H1 (cell line): ENCODE data around the gene DYDC1. TPM values are rescaled to one million over a fixed set of nuclear protein-coding genes. Genes with fewer than 3 reads are reported as not detected.

Experiments
- CTCF ChIA-PET: fragments of 300-600 bp; sonication (Branson Sonifier 250); formaldehyde crosslinking; loops from one replicate; lab custom pipeline; 2021; ENCODE audit not compliant: partially characterized antibody; lab: Charles Lee
- POLR2A ChIA-PET: fragments of 300-600 bp; sonication (Branson Sonifier 250); formaldehyde crosslinking; loops from one replicate; lab custom pipeline; 2021; ENCODE audit warnings: inconsistent platforms; ENCODE audit not compliant: partially characterized antibody; lab: Charles Lee
- DNase-seq, 2 experiments: peaks; one replicate each; pipeline versions ENCODE4 v3.0.0 to v3.0.0-alpha.2; 2010 to 2022; ENCODE audit warnings: low spot score in 2 of 2, low read depth in 1 of 2, mixed read lengths in 1 of 2
- FAIRE-seq: peaks from 2 replicates; lab custom pipeline; 2011; peaks lifted over from hg19 to GRCh38; lab: Jason Lieb, UNC
- H2AFZ ChIP-seq: 2 replicates; pipeline ENCODE4 v1.8.1; 2012; ENCODE audit warnings: low read length, inconsistent platforms
- H2AK5ac ChIP-seq: 2 replicates; pipeline ENCODE4 v1.6.1; 2013; ENCODE audit warnings: low read depth, low read length
- H2BK120ac ChIP-seq: replicated peaks from 2 replicates; pipeline ENCODE3; 2013; ENCODE audit warnings: low read depth, low read length, inconsistent platforms
- H2BK12ac ChIP-seq: 2 replicates; pipeline ENCODE4 v1.6.1; 2013; ENCODE audit warnings: low read depth, low read length
- H2BK15ac ChIP-seq: 2 replicates; pipeline ENCODE4 v1.6.1; 2013; ENCODE audit warnings: low read length
- H2BK20ac ChIP-seq: 2 replicates; pipeline ENCODE4 v1.6.1; 2013; ENCODE audit warnings: low read length
- H2BK5ac ChIP-seq: 2 replicates; pipeline ENCODE4 v1.6.1; 2013; ENCODE audit warnings: low read depth, low read length
- H3K14ac ChIP-seq: 2 replicates; pipeline ENCODE4 v1.6.1; 2013; ENCODE audit warnings: inconsistent platforms; ENCODE audit not compliant: insufficient read length
- H3K18ac ChIP-seq: 2 replicates; pipeline ENCODE4 v1.6.1; 2013; ENCODE audit warnings: low read length; ENCODE audit errors: extremely low read depth
- H3K23ac ChIP-seq: 2 replicates; pipeline ENCODE4 v1.6.1; 2013; ENCODE audit warnings: inconsistent platforms; ENCODE audit not compliant: insufficient read length
- H3K23me2 ChIP-seq: 2 replicates; pipeline ENCODE4 v1.6.1; 2013; ENCODE audit warnings: low read depth, low read length
- H3K27ac ChIP-seq: 2 replicates; pipeline ENCODE4 v1.6.1; 2011; ENCODE audit warnings: low read depth, low read length, inconsistent platforms
- H3K27me3 ChIP-seq, 4 experiments: replicated peaks in 1 of 4; 1 replicate in 1 of 4; 2 replicates in 3 of 4; pipeline versions ENCODE4 v1.6.1 to v1.8.1; 2011 to 2013; ENCODE audit warnings: low read length in 3 of 4, mild to moderate bottlenecking in 3 of 4, inconsistent platforms in 2 of 4, mixed read lengths in 2 of 4, moderate library complexity in 1 of 4; ENCODE audit not compliant: control insufficient read depth in 3 of 4, insufficient read depth in 3 of 4; ENCODE audit errors: extremely low read depth in 1 of 4
- H3K36me3 ChIP-seq, 4 experiments: 2 replicates each; pipeline versions ENCODE4 v1.6.1 to v1.8.1; 2011 to 2013; ENCODE audit warnings: mild to moderate bottlenecking in 4 of 4, low read length in 3 of 4, moderate library complexity in 2 of 4, control low read depth in 1 of 4, inconsistent platforms in 1 of 4; ENCODE audit not compliant: insufficient read depth in 4 of 4, control insufficient read depth in 2 of 4
- H3K4ac ChIP-seq: replicated peaks from 2 replicates; pipeline ENCODE3; 2013; ENCODE audit warnings: low read length, low read depth, mixed read lengths, inconsistent platforms; ENCODE audit not compliant: insufficient read length
- H3K4me1 ChIP-seq, 4 experiments: replicated peaks in 1 of 4; 1 replicate in 1 of 4; 2 replicates in 3 of 4; pipeline versions ENCODE4 v1.6.1 to v1.8.1; 2011 to 2013; ENCODE audit warnings: low read length in 3 of 4, inconsistent platforms in 2 of 4, mixed read lengths in 1 of 4; ENCODE audit not compliant: insufficient read depth in 4 of 4, control insufficient read depth in 3 of 4
- H3K4me2 ChIP-seq, 2 experiments: 2 replicates each; pipeline versions ENCODE4 v1.6.1 to v1.8.1; 2011 to 2013; ENCODE audit warnings: low read depth in 2 of 2, low read length in 2 of 2, control low read depth in 1 of 2, inconsistent platforms in 1 of 2, mild to moderate bottlenecking in 1 of 2; ENCODE audit not compliant: insufficient read depth in 1 of 2
- H3K4me3 ChIP-seq, 4 experiments: fragments of 200-600, 300-600 bp in 1 of 4; sonication (generic), shearing (Covaris generic), sonication (Bioruptor Twin) in 1 of 4; 2 replicates each; pipeline versions ENCODE4 v1.5.1 to v1.8.1; 2011 to 2016; ENCODE audit warnings: low read length in 4 of 4, low read depth in 3 of 4, control low read depth in 2 of 4, inconsistent platforms in 2 of 4, mild to moderate bottlenecking in 2 of 4, mixed read lengths in 1 of 4, moderate library complexity in 1 of 4; ENCODE audit not compliant: insufficient read depth in 2 of 4; ENCODE audit errors: extremely low read depth in 1 of 4
- H3K56ac ChIP-seq: replicated peaks from 2 replicates; pipeline ENCODE3; 2013; ENCODE audit warnings: low read depth, mild to moderate bottlenecking, mixed read lengths, low read length, inconsistent platforms; ENCODE audit not compliant: insufficient read length
- H3K79me1 ChIP-seq: 2 replicates; pipeline ENCODE4 v1.6.1; 2013; ENCODE audit warnings: low read depth, low read length, control low read depth
- H3K79me2 ChIP-seq, 2 experiments: 2 replicates each; pipeline versions ENCODE4 v1.6.1 to v1.8.1; 2012 to 2013; ENCODE audit warnings: low read length in 2 of 2, mild to moderate bottlenecking in 2 of 2, inconsistent platforms in 1 of 2; ENCODE audit not compliant: insufficient read depth in 2 of 2, control insufficient read depth in 1 of 2
- H3K9ac ChIP-seq, 4 experiments: replicated peaks in 1 of 4; 1 replicate in 1 of 4; 2 replicates in 3 of 4; pipeline versions ENCODE4 v1.6.1 to v1.8.1; 2011 to 2013; ENCODE audit warnings: low read depth in 3 of 4, low read length in 3 of 4, control low read depth in 2 of 4, mild to moderate bottlenecking in 2 of 4, moderate library complexity in 2 of 4, inconsistent platforms in 1 of 4; ENCODE audit errors: extremely low read depth in 1 of 4
- H3K9me3 ChIP-seq, 2 experiments: 2 replicates each; pipeline versions ENCODE4 v1.6.1 to v1.8.1; 2012 to 2013; ENCODE audit warnings: mild to moderate bottlenecking in 2 of 2, moderate library complexity in 2 of 2, control low read depth in 1 of 2, inconsistent platforms in 1 of 2, low read depth in 1 of 2, low read length in 1 of 2, mixed read lengths in 1 of 2; ENCODE audit not compliant: insufficient read depth in 2 of 2
- H4K20me1 ChIP-seq, 2 experiments: replicated peaks in 1 of 2; 2 replicates each; pipeline versions ENCODE3 to v1.8.1; 2011 to 2013; ENCODE audit warnings: inconsistent platforms in 2 of 2, low read length in 2 of 2, mild to moderate bottlenecking in 1 of 2; ENCODE audit not compliant: insufficient read depth in 2 of 2, control insufficient read depth in 1 of 2
- H4K5ac ChIP-seq: 2 replicates; pipeline ENCODE4 v1.6.1; 2013; ENCODE audit warnings: low read length, low read depth, mixed read lengths, inconsistent platforms; ENCODE audit not compliant: insufficient read length
- H4K8ac ChIP-seq: 2 replicates; pipeline ENCODE4 v1.8.0; 2013; ENCODE audit warnings: mild to moderate bottlenecking, moderate library complexity, low read length, inconsistent platforms; ENCODE audit not compliant: insufficient read depth; ENCODE audit errors: extremely low read depth
- H4K91ac ChIP-seq: replicated peaks from 2 replicates; pipeline ENCODE3; 2013; ENCODE audit warnings: low read length, mixed read lengths, inconsistent platforms; ENCODE audit not compliant: insufficient read length
- BCL11A ChIP-seq, 2 experiments: IDR thresholded peaks; one replicate each; pipeline ENCODE4 v1.6.1; 2011; ENCODE audit warnings: low read depth in 2 of 2, low read length in 2 of 2, mild to moderate bottlenecking in 2 of 2
- CREB1 ChIP-seq: IDR thresholded peaks from 2 replicates; pipeline ENCODE4 v1.6.1; 2012; ENCODE audit warnings: inconsistent platforms
- HDAC2 ChIP-seq, 2 experiments: fragments of 300-600 bp in 1 of 2; sonication (generic) in 1 of 2; IDR thresholded peaks; 2 replicates each; pipeline ENCODE4 v1.6.1; 2011 to 2012; ENCODE audit warnings: low read depth in 2 of 2, low read length in 2 of 2, mild to moderate bottlenecking in 2 of 2, moderate library complexity in 2 of 2, borderline replicate concordance in 1 of 2, inconsistent platforms in 1 of 2
- JUND ChIP-seq: IDR thresholded peaks from 2 replicates; pipeline ENCODE4 v1.6.1; 2011; ENCODE audit warnings: mild to moderate bottlenecking, improper control_type of control experiment, low read length
- TBP ChIP-seq: IDR thresholded peaks from 2 replicates; pipeline ENCODE4 v1.6.1; 2011; ENCODE audit warnings: low read depth, low read length, improper control_type of control experiment
- TEAD4 ChIP-seq: IDR thresholded peaks from 2 replicates; pipeline ENCODE4 v1.6.1; 2012; ENCODE audit warnings: low read depth, low read length, inconsistent platforms, mixed read lengths
- WGBS, 2 experiments: shearing (Covaris generic) in 1 of 2; methylation state at CpG; one replicate each; pipeline versions ENCODE4 v1.1.6 to v1.1.7; 2013 to 2015; ENCODE audit warnings: low lambda C conversion rate in 2 of 2, mixed read lengths in 2 of 2, inconsistent platforms in 1 of 2, low coverage in 1 of 2, missing lambda C conversion rate in 1 of 2; ENCODE audit not compliant: insufficient replicate concordance in 2 of 2, insufficient coverage in 1 of 2, insufficient read length in 1 of 2; ENCODE audit errors: extremely low coverage in 1 of 2, missing lambda C conversion rate in 1 of 2; 5-methylcytosine and 5-hydroxymethylcytosine counted together
- polyA plus RNA-seq, 7 experiments: library from polyadenylated mRNA; depleted of rRNA in 3 of 7; stranded (reverse) in 5 of 7; unstranded in 2 of 7; fragments of >200 nt in 5 of 7; fragments of 200-250 nt in 2 of 7; gene quantifications; 1 replicate in 5 of 7; 2 replicates in 1 of 7; 4 replicates in 1 of 7; pipeline versions ENCODE4 v1.2.1 to v1.2.3, GENCODE V29; 2011 to 2013; ENCODE audit warnings: missing spikeins in 2 of 7, mixed read lengths in 2 of 7
- total RNA-seq: library from RNA; stranded (reverse); fragmentation: NEBNext Ultra II Directional; extraction: Animal tissue kit (Norgen Biotek cat#: 25700); gene quantifications from 2 replicates; pipeline ENCODE4 v1.2.1, GENCODE V29; 2021

DYDC1 gene
- total and polyA plus RNA-seq, 2 of the 8 experiments (the other 6 are each of a cell fraction or from before 2014, with no cell fraction given): not detected

DNA sequence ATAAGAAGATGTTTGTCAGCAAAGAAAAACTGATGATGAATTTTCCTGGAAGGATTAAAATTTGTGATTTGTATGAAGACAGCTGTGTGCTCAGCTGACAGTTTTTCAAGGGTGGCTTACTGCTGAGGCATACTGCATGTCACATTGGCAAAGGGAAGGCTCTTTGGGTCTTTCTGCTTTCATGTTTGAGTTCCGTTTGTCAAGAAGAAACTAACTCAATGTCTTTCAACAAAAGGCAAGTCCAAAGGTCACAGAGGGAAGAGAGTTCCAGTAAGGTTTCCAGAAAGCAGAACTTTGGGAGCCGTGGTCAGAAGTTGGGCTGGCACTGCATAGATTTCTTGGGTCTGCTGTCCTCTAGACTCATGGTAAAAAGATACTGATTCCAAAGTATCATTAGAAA is 16.9 kb upstream of the DYDC1 start:
- Histone ChIP-seq H3K23me2 (no peaks in the 10 kb centered on the region), H3K23ac (no peak overlapping the region), H4K5ac (no peak overlapping the region), H2AK5ac (no peak overlapping the region), H2BK15ac (no peak overlapping the region), H2BK20ac (no peak overlapping the region), H3K9me3 (no peaks in the 10 kb centered on the region; a peak in 1 of 4 replicates), H3K9ac (no peak overlapping the region), H3K14ac (no peak overlapping the region), H2BK12ac (no peak overlapping the region), H3K79me1 (no peaks in the 10 kb centered on the region), H3K36me3 (no peaks in the 10 kb centered on the region), H4K91ac (no peak overlapping the region), H3K4me3 (no peak overlapping the region), H3K27me3 (no peaks in the 10 kb centered on the region; a peak in 1 of 7 replicates), H2BK120ac (no peak overlapping the region), H2AFZ (no peak overlapping the region), H3K27ac (no peak overlapping the region), H3K79me2 (no peaks in the 10 kb centered on the region), H4K20me1 (no peaks in the 10 kb centered on the region), H2BK5ac (no peak overlapping the region), H3K18ac (no peak overlapping the region), H3K4me1 (no peaks in the 10 kb centered on the region), H3K4me2 (no peak overlapping the region), H3K56ac (no peak overlapping the region), H4K8ac (no peak overlapping the region), H3K4ac (no peak overlapping the region)
- TF ChIP-seq TEAD4: no peak
- TF ChIP-seq JUND: no peak
- no peak for TF ChIP-seq TBP
- TF ChIP-seq CREB1: no peak
- no peak for TF ChIP-seq HDAC2 (IDR thresholded peaks at IDR 0.05; ENCODE audit: borderline replicate concordance in 1 of 2, low read depth in 2 of 2, low read length in 2 of 2)
- no peak for TF ChIP-seq BCL11A (IDR thresholded peaks at IDR 0.05; ENCODE audit: low read depth in 2 of 2, low read length in 2 of 2)
- DNase-seq: no peak
- CTCF ChIA-PET: interaction anchor here (0.5 to 1.3 kb wide), 5 partner anchors 75 to 645 kb away, joined by 3 to 4 read pairs (median 3); no protein-coding TSS in a partner anchor
- 87% methylated on average over 2 of the region's 2 CpGs; no CpG with 5 or more reads in 1 of the 2 experiments for WGBS, 2 experiments
- POLR2A ChIA-PET: interaction anchor here (0.6 kb wide), 1 partner anchor 14 kb away, joined by 3 read pairs; no protein-coding TSS in a partner anchor
- FAIRE-seq: no peak
